T-cell (primary cell): ENCODE results near the gene RMDN3. TPM values are rescaled to one million over a fixed set of nuclear protein-coding genes. Genes with fewer than 3 reads are reported as not detected.
A peak's percentile ranks its signal among the peaks of the same experiment; 100 is the strongest.

Source experiments
- ATAC-seq, 4 experiments: fragments of 200-7000 bp in 3 of 4; fragments of 150-1000 bp in 1 of 4; cut with Tn5 transposase; replicated peaks in 1 of 4; 1 replicate in 3 of 4; 2 replicates in 1 of 4; pipeline ENCODE4 v1.10.0; 2021; ENCODE audit warnings: moderate library complexity in 3 of 4, mild to moderate bottlenecking in 2 of 4, moderate number of reproducible peaks in 1 of 4
- CTCF ChIA-PET, 2 donors: fragments of 300-600 bp; sonication (Branson Sonifier 250); formaldehyde crosslinking; loops; one replicate each; lab custom pipeline; 2022; ENCODE audit warnings: antibody characterized with exemption in 2 of 2; lab: Charles Lee
- POLR2A ChIA-PET, 2 donors: fragments of 300-600 bp; sonication (Branson Sonifier 250); formaldehyde crosslinking; loops; one replicate each; lab custom pipeline; 2022; ENCODE audit warnings: antibody characterized with exemption in 2 of 2; lab: Charles Lee
- DNase-seq, 35 experiments: peaks; one replicate each; pipeline versions ENCODE4 v3.0.0 to v3.0.0-alpha.2; 2013 to 2023
- H3K27ac ChIP-seq: one replicate; pipeline ENCODE4 v1.5.1; 2013; ENCODE audit warnings: low read length
- H3K27me3 ChIP-seq, 2 experiments: replicated peaks in 1 of 2; 1 replicate in 1 of 2; 2 replicates in 1 of 2; pipeline versions ENCODE4 v1.6.1 to v1.7.0; 2013; ENCODE audit warnings: low read length in 1 of 2, mixed read lengths in 1 of 2; ENCODE audit not compliant: control insufficient read depth in 2 of 2, insufficient read depth in 2 of 2; ENCODE audit errors: extremely low read depth in 1 of 2
- H3K36me3 ChIP-seq, 2 donors: 1 replicate in 1 of 2; 2 replicates in 1 of 2; pipeline versions ENCODE4 v1.6.1 to v1.7.0; 2013; ENCODE audit warnings: low read length in 1 of 2; ENCODE audit not compliant: control insufficient read depth in 2 of 2, insufficient read depth in 1 of 2; ENCODE audit errors: extremely low read depth in 1 of 2
- H3K4me1 ChIP-seq, 2 experiments: 1 replicate in 1 of 2; 2 replicates in 1 of 2; pipeline versions ENCODE4 v1.6.1 to v1.7.0; 2013; ENCODE audit warnings: low read length in 2 of 2, mixed read lengths in 1 of 2; ENCODE audit not compliant: insufficient read depth in 2 of 2, control insufficient read depth in 1 of 2; ENCODE audit errors: extremely low read depth in 1 of 2
- H3K4me3 ChIP-seq, 2 donors: 1 replicate in 1 of 2; 2 replicates in 1 of 2; pipeline versions ENCODE4 v1.5.1 to v1.7.0; 2013; ENCODE audit warnings: mild to moderate bottlenecking in 2 of 2, low read length in 1 of 2, moderate library complexity in 1 of 2; ENCODE audit not compliant: control insufficient read depth in 1 of 2; ENCODE audit errors: extremely low read depth in 1 of 2
- H3K9me3 ChIP-seq: 2 replicates; pipeline ENCODE4 v1.7.0; 2013
- H3K27ac Mint-ChIP-seq, 2 donors: one replicate each; pipeline ENCODE4 v1.8.0; 2020 to 2021; ENCODE audit warnings: mild to moderate bottlenecking in 2 of 2, mixed read lengths in 2 of 2
- H3K27me3 Mint-ChIP-seq, 2 donors: one replicate each; pipeline ENCODE4 v1.8.0; 2021 to 2022; ENCODE audit warnings: mixed read lengths in 2 of 2
- H3K36me3 Mint-ChIP-seq: one replicate; pipeline ENCODE4 v1.8.0; 2021; ENCODE audit warnings: mixed read lengths
- H3K4me1 Mint-ChIP-seq, 3 donors: one replicate each; pipeline ENCODE4 v1.8.0; 2020 to 2022; ENCODE audit warnings: mixed read lengths in 3 of 3, mild to moderate bottlenecking in 1 of 3
- H3K4me3 Mint-ChIP-seq, 3 donors: one replicate each; pipeline ENCODE4 v1.8.0; 2020 to 2022; ENCODE audit warnings: mild to moderate bottlenecking in 3 of 3, mixed read lengths in 3 of 3, moderate library complexity in 3 of 3
- H3K9me3 Mint-ChIP-seq, 3 donors: one replicate each; pipeline ENCODE4 v1.8.0; 2020 to 2022; ENCODE audit warnings: mixed read lengths in 3 of 3
- WGBS: methylation state at CpG from one replicate; pipeline ENCODE4 v1.1.5; 2013; ENCODE audit warnings: missing lambda C conversion rate; ENCODE audit not compliant: insufficient coverage; 5-methylcytosine and 5-hydroxymethylcytosine counted together
- total RNA-seq, 35 experiments: library from RNA in 6 of 35; stranded (reverse) in 6 of 35; fragments of 120-200 nt in 1 of 35; gene quantifications; one replicate each; pipeline versions ENCODE4 v1.2.1 to v1.2.4 and lab custom pipeline; 2013 to 2026

Gene RMDN3
- total RNA-seq, 5 donors from 2014 or later (not counting 1 experiment from before 2014, with no cell fraction given): 23.9 to 32.3 (median 26.9) TPM

DNA sequence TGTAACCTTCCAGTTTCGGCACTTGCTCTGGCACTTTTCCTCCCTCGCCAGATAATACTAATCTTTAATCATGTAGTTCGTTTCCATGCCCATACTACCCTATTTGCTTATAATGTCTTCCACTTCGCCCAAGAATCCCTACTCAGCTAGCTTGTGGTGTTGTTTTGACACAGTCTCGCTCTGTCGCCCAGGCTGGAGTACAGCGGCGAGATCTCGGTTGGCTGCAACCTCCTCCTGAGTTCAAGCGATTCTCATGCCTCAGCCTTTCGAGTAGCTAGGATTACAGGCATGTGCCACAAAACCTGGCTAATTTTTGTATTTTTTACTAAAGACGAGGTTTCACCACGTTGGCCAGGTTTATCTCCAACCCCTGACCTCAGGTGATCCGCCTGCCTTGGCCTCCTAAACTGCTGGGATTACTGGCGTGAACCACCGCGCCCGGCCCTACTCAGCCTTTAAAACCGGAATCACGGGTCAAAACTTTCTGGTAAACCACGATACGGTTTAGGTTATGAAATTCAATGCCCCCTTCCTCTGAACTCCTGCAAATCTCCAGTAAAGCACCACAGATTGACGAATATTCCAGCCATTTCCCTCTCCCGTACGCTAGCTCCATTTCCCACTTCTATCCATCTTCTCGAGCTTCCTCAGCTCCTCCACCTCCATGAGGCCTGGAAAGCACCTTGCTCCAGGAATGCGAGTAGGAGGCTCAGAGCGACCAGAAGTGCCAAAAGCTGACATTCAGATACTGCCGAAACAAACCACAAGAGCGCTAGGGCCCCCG, 61.0 kb downstream of the RMDN3 start:
- peak in 3 of 35 experiments; percentile 2 to 14 (median 12) for DNase-seq

GRCh38 chr15:40691737-40692136, 63.3 kb downstream of the RMDN3 start:
- POLR2A ChIA-PET: interaction anchor here in 1 of 2 donors (0.6 kb wide), 1 partner anchor 205 kb away, joined by 3 read pairs; no protein-coding TSS in a partner anchor

More for the DNA sequence above, 61.0 kb downstream of the RMDN3 start:
- POLR2A ChIA-PET: interaction anchor here (0.5 to 1.7 kb wide), 6 partner anchors 15 to 182 kb away, joined by 3 to 15 read pairs (median 6); partner anchors contain the start of genes RPUSD2 (in 1 of the 2) and ZFYVE19 (in 1 of the 2)
- no peak for ATAC-seq
- Histone ChIP-seq H3K27me3 (no peaks in the 10 kb centered on the region), H3K4me1 (peaks cover 9 to 23% of the 10 kb centered on the region in 2 experiments), H3K4me3 (peak overlapping the region; percentile 96 to 97), H3K36me3 (peaks cover 0 to 10% of the 10 kb centered on the region in 2 donors), H3K27ac (peak overlapping the region; percentile 99), H3K9me3 (no peaks in the 10 kb centered on the region)
- Mint-ChIP-seq H3K27ac (peak overlapping the region; percentile 96 to 100), H3K27me3 (no peaks in the 10 kb centered on the region), H3K9me3 (no peaks in the 10 kb centered on the region), H3K4me1 (peaks cover 19 to 27% (median 23%) of the 10 kb centered on the region in 3 donors), H3K36me3 (peaks cover 7% of the 10 kb centered on the region), H3K4me3 (peak overlapping the region; percentile 98 to 100 (median 99))
- 20% methylated on average over 31 of the region's 31 CpGs for WGBS
- CTCF ChIA-PET: interaction anchor here (0.5 to 2.5 kb wide), 13 partner anchors 14 to 202 kb away, joined by 3 to 18 read pairs (median 5); partner anchors contain the start of genes CCDC32 (in 1 of the 2), RPUSD2 (in 1 of the 2) and VPS18 (in 1 of the 2)

GRCh38 chr15:40688932-40689799, 65.9 kb downstream of the RMDN3 start:
- peaks cover 0 to 10% of the 10 kb centered on the region in 2 donors for H3K36me3 ChIP-seq
- Mint-ChIP-seq H3K27me3 (no peaks in the 10 kb centered on the region), H3K27ac (peak overlapping the region in 1 of 2 donors; percentile 7), H3K4me3 (no peak overlapping the region), H3K36me3 (peaks cover 4% of the 10 kb centered on the region), H3K4me1 (peaks cover 7 to 13% (median 10%) of the 10 kb centered on the region in 3 donors), H3K9me3 (no peaks in the 10 kb centered on the region)
- no peak overlapping the region for H3K27ac ChIP-seq
- H3K4me3 ChIP-seq: no peak overlapping the region
- H3K27me3 ChIP-seq: no peaks in the 10 kb centered on the region
- ChIA-PET CTCF (interaction anchor here in 1 of 2 donors (0.6 kb wide), 1 partner anchor 25 kb away, joined by 3 read pairs; no protein-coding TSS in a partner anchor), POLR2A (no interaction called here)
- whole genome bisulfite sequencing: 100% methylated on average over 4 of the region's 9 CpGs
- no peak for ATAC-seq
- DNase-seq: no peak
- H3K4me1 ChIP-seq: peaks cover 7 to 11% of the 10 kb centered on the region in 2 experiments
- no peaks in the 10 kb centered on the region for H3K9me3 ChIP-seq

More at GRCh38 chr15:40691737-40692136, 63.3 kb downstream of the RMDN3 start:
- no peak overlapping the region for H3K4me3 Mint-ChIP-seq
- H3K4me1 ChIP-seq: peaks cover 9 to 23% of the 10 kb centered on the region in 2 experiments
- no peak for DNase-seq
- H3K4me3 ChIP-seq: no peak overlapping the region
- H3K9me3 ChIP-seq: no peaks in the 10 kb centered on the region
- H3K27ac ChIP-seq: no peak overlapping the region
- peak overlapping the region in 1 of 2 donors; percentile 49 for H3K27ac Mint-ChIP-seq
- WGBS: 96% methylated on average over 3 of the region's 4 CpGs
- H3K4me1 Mint-ChIP-seq: peaks cover 19 to 26% (median 23%) of the 10 kb centered on the region in 3 donors
- peaks cover 0 to 10% of the 10 kb centered on the region in 2 donors for H3K36me3 ChIP-seq
- peaks cover 7% of the 10 kb centered on the region for H3K36me3 Mint-ChIP-seq
- CTCF ChIA-PET: no interaction called here
- no peak for ATAC-seq
- no peaks in the 10 kb centered on the region for H3K27me3 Mint-ChIP-seq
- H3K27me3 ChIP-seq: no peaks in the 10 kb centered on the region
- H3K9me3 Mint-ChIP-seq: no peaks in the 10 kb centered on the region

Other genes starting within 250 kb of the RMDN3 start
- 10 to 100 TPM; 19.9 to 31.5 (median 27.2) TPM for gene CCDC32, start 190.2 kb downstream of the RMDN3 start, total RNA-seq
- gene RPUSD2, start 186.0 kb downstream of the RMDN3 start, total RNA-seq: 10 to 100 TPM; 17.4 to 24.7 (median 18.9) TPM
- 1 to 10 TPM in 4 of 5 donors, under 1 TPM in 1; 0.55 to 3.8 (median 1.7) TPM for gene KNL1, start 161.0 kb downstream of the RMDN3 start, total RNA-seq
- 1 to 10 TPM in 4 of 5 donors, under 1 TPM in 1; 0.85 to 2.5 (median 1.2) TPM for gene RAD51, start 60.1 kb downstream of the RMDN3 start, total RNA-seq
- 10 to 100 TPM; 13.7 to 29.9 (median 28.4) TPM for gene GCHFR, start 8.8 kb upstream of the RMDN3 start, total RNA-seq
- 1 to 10 TPM in 4 of 5 donors, under 1 TPM in 1; 0.60 to 3.2 (median 2.4) TPM for gene C15orf62, start 14.7 kb upstream of the RMDN3 start, total RNA-seq
- 10 to 100 TPM; 20.0 to 38.9 (median 30.8) TPM for gene ZFYVE19, start 51.8 kb upstream of the RMDN3 start, total RNA-seq
- gene DNAJC17, start 52.2 kb upstream of the RMDN3 start, total RNA-seq: 10 to 100 TPM; 33.1 to 47.5 (median 45.1) TPM
- gene PPP1R14D, start 73.5 kb upstream of the RMDN3 start, total RNA-seq: not detected
- 1 to 10 TPM; 1.6 to 6.6 (median 5.1) TPM for gene SPINT1, start 88.8 kb upstream of the RMDN3 start, total RNA-seq
- not detected for gene RHOV, start 119.0 kb upstream of the RMDN3 start, total RNA-seq
- gene VPS18, start 139.2 kb upstream of the RMDN3 start, total RNA-seq: 10 to 100 TPM; 16.2 to 23.4 (median 21.3) TPM
- gene DLL4, start 174.1 kb upstream of the RMDN3 start, total RNA-seq: under 1 TPM in 3 of 5 donors, not detected in 2; 0.12 to 0.25 (median 0.13) TPM
- 1 to 10 TPM in 4 of 5 donors, under 1 TPM in 1; 0.44 to 7.5 (median 7.2) TPM for gene CHAC1, start 198.2 kb upstream of the RMDN3 start, total RNA-seq